Measurements from ENCODE around the gene DTD1.

Gene DTD1

GRCh38 chr20:18815194-18815942, 227.5 kb downstream of the DTD1 start:
- Histone ChIP-seq H3K9ac (ENCODE audit: low read length) (no peak overlapping the region), H3K9me3 (ENCODE audit: insufficient read depth, low read length) (no peaks in the 10 kb centered on the region), H3K27me3 (ENCODE audit: low read length) (no peaks in the 10 kb centered on the region), H3K79me2 (ENCODE audit: insufficient read depth, low read length) (no peaks in the 10 kb centered on the region), H3K4me3 (ENCODE audit: insufficient read depth, low read length, poor library complexity, severe bottlenecking) (no peak overlapping the region), H3K27ac (ENCODE audit: low read depth, low read length) (no peak overlapping the region), H3K4me2 (ENCODE audit: low read depth, low read length, poor library complexity, severe bottlenecking) (no peak overlapping the region), H2AFZ (ENCODE audit: low read depth, low read length, severe bottlenecking) (no peak overlapping the region), H3K36me3 (ENCODE audit: low read length) (no peaks in the 10 kb centered on the region), H3F3A (ENCODE audit: insufficient read depth) (no peaks in the 10 kb centered on the region), H4K20me1 (ENCODE audit: low read depth, low read length) (no peaks in the 10 kb centered on the region), H3K9me2 (replicated peaks; ENCODE audit: insufficient read depth, low read length) (no peaks in the 10 kb centered on the region)
- TF ChIP-seq CTCF (IDR thresholded peaks at IDR 0.05; ENCODE audit: insufficient read depth, low read length, poor library complexity, severe bottlenecking) (no peak), EZH2phosphoT487 (conservative IDR thresholded peaks at IDR 0.05; ENCODE audit: low read length) (no peak)

All from SU-DHL-6 (cell line).